ENCODE measurements around the gene ADARB2. TPM values are rescaled to one million over a fixed set of nuclear protein-coding genes. Genes with fewer than 3 reads are reported as not detected.
"Not testable (repeated sequence)": the region's sequence is repeated elsewhere in the genome, so short reads cannot be mapped to it uniquely, and the experiment has no call there.

ADARB2 gene
- total RNA-seq, 1 donor from 2014 or later = 0.11 TPM

GRCh38 chr10:1229574-1229973 lies 507.8 kb downstream of the ADARB2 start:
- Histone ChIP-seq H3K27me3 (ENCODE audit: low read depth) (peaks cover 39% of the 10 kb centered on the region), H3K9me3 (replicated peaks) (no peaks in the 10 kb centered on the region), H3K36me3 (no peaks in the 10 kb centered on the region), H3K4me1 (no peaks in the 10 kb centered on the region), H3K27ac (replicated peaks) (no peak overlapping the region), H3K4me3 (no peak overlapping the region)
- intact Hi-C loops (cut with micrococcal nuclease) = no loop called here
- TF ChIP-seq CTCF (IDR thresholded peaks at IDR 0.05; ENCODE audit: borderline replicate concordance) = no peak
- DNase-seq = no peak

- TF ChIP-seq CTCF (IDR thresholded peaks at IDR 0.05; ENCODE audit: borderline replicate concordance) = no peak
- Histone ChIP-seq H3K9me3 (replicated peaks) (no peaks in the 10 kb centered on the region), H3K36me3 (no peaks in the 10 kb centered on the region), H3K27ac (replicated peaks) (no peak overlapping the region), H3K4me1 (no peaks in the 10 kb centered on the region), H3K27me3 (ENCODE audit: low read depth) (peaks cover 35% of the 10 kb centered on the region), H3K4me3 (no peak overlapping the region)
- DNase-seq = no peak
- intact Hi-C loops (cut with micrococcal nuclease) = no loop called here
Measured at GRCh38 chr10:1229116-1229515, 508.2 kb downstream of the ADARB2 start.

GRCh38 chr10:1228467-1228975 lies 508.8 kb downstream of the ADARB2 start:
- Histone ChIP-seq H3K36me3 (no peaks in the 10 kb centered on the region), H3K4me1 (no peaks in the 10 kb centered on the region), H3K27me3 (ENCODE audit: low read depth) (peaks cover 33% of the 10 kb centered on the region), H3K9me3 (replicated peaks) (no peaks in the 10 kb centered on the region), H3K4me3 (no peak overlapping the region), H3K27ac (replicated peaks) (no peak overlapping the region)
- no peak for TF ChIP-seq CTCF (IDR thresholded peaks at IDR 0.05; ENCODE audit: borderline replicate concordance)
- intact Hi-C loops (cut with micrococcal nuclease) = no loop called here
- DNase-seq = no peak

- TF ChIP-seq CTCF (IDR thresholded peaks at IDR 0.05; ENCODE audit: borderline replicate concordance) = no peak
- intact Hi-C loops (cut with micrococcal nuclease) = no loop called here
- Histone ChIP-seq H3K4me3 (no peak overlapping the region), H3K36me3 (no peaks in the 10 kb centered on the region), H3K4me1 (no peaks in the 10 kb centered on the region), H3K9me3 (replicated peaks) (no peaks in the 10 kb centered on the region), H3K27ac (replicated peaks) (no peak overlapping the region), H3K27me3 (ENCODE audit: low read depth) (peaks cover 26% of the 10 kb centered on the region)
- DNase-seq = no peak
Measured at GRCh38 chr10:1227510-1228402, 509.6 kb downstream of the ADARB2 start.

GRCh38 chr10:1226907-1227306 lies 510.4 kb downstream of the ADARB2 start:
- H3K27me3 ChIP-seq (ENCODE audit: low read depth) = peaks cover 26% of the 10 kb centered on the region
- H3K36me3 ChIP-seq; H3K9me3 ChIP-seq (replicated peaks); DNase-seq; intact Hi-C loops (cut with micrococcal nuclease); H3K4me1 ChIP-seq; H3K4me3 ChIP-seq; H3K27ac ChIP-seq (replicated peaks): not testable (repeated sequence)

- H3K27ac ChIP-seq (replicated peaks); H3K36me3 ChIP-seq; H3K4me3 ChIP-seq; H3K27me3 ChIP-seq (ENCODE audit: low read depth); DNase-seq; intact Hi-C loops (cut with micrococcal nuclease); H3K9me3 ChIP-seq (replicated peaks); H3K4me1 ChIP-seq: not testable (repeated sequence)
Measured at GRCh38 chr10:1219874-1220273, 517.5 kb downstream of the ADARB2 start.

Data from left ventricle myocardium inferior (tissue), 1 donor.